ENCODE measurements around the gene PSMD9.
"Not testable (repeated sequence)": the region's sequence is repeated elsewhere in the genome, so short reads cannot be mapped to it uniquely, and the experiment has no call there.

DNA sequence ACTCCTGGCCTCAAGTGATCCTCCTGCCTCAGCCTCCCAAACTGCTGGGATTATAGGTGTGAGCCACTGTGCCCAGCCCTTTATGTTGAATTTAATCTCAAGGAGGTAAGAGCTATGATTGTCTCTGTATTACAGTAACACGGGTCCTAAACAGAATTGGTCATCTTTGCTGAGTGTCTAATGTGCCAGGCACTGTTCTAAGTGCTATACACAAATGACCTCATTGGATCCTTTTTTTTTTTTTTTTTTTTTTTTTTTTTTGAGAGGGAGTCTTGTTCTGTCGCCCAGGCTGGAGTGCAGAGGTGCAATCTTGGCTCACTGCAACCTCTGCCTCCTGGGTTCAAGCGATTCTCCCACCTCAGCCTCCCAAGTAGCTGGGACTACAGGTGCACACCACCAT is 36.2 kb upstream of the PSMD9 start:
- TF ChIP-seq, protein P1, sequence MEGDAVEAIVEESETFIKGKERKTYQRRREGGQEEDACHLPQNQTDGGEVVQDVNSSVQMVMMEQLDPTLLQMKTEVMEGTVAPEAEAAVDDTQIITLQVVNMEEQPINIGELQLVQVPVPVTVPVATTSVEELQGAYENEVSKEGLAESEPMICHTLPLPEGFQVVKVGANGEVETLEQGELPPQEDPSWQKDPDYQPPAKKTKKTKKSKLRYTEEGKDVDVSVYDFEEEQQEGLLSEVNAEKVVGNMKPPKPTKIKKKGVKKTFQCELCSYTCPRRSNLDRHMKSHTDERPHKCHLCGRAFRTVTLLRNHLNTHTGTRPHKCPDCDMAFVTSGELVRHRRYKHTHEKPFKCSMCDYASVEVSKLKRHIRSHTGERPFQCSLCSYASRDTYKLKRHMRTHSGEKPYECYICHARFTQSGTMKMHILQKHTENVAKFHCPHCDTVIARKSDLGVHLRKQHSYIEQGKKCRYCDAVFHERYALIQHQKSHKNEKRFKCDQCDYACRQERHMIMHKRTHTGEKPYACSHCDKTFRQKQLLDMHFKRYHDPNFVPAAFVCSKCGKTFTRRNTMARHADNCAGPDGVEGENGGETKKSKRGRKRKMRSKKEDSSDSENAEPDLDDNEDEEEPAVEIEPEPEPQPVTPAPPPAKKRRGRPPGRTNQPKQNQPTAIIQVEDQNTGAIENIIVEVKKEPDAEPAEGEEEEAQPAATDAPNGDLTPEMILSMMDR (IDR thresholded peaks at IDR 0.05): not testable (repeated sequence)
- not testable (repeated sequence) for TF ChIP-seq POLR2A, POLR2AphosphoS5 (IDR thresholded peaks at IDR 0.05)
